Keratinocyte (primary cell): ENCODE results near the gene UGGT2.

Source experiments
- EZH2 ChIP-seq: IDR thresholded peaks from one replicate; pipeline ENCODE4 v1.6.1; 2012; ENCODE audit warnings: inconsistent platforms, mild to moderate bottlenecking, low read length, moderate library complexity
- TF ChIP-seq, protein P1 (sequence below), 3 experiments: IDR thresholded peaks in 1 of 3; conservative IDR thresholded peaks in 1 of 3; optimal IDR thresholded peaks in 1 of 3; 2 replicates in 2 of 3; 3 replicates in 1 of 3; pipeline versions ENCODE3 to v1.5.1; 2011; ENCODE audit warnings: low read length in 3 of 3, mild to moderate bottlenecking in 3 of 3, moderate library complexity in 2 of 3, control low read depth in 1 of 3, inconsistent platforms in 1 of 3; ENCODE audit not compliant: insufficient read depth in 2 of 3; ENCODE audit errors: extremely low read depth in 1 of 3

GRCh38 chr13:96020931-96021330 is 32.3 kb downstream of the UGGT2 start:
- TF ChIP-seq, protein P1, sequence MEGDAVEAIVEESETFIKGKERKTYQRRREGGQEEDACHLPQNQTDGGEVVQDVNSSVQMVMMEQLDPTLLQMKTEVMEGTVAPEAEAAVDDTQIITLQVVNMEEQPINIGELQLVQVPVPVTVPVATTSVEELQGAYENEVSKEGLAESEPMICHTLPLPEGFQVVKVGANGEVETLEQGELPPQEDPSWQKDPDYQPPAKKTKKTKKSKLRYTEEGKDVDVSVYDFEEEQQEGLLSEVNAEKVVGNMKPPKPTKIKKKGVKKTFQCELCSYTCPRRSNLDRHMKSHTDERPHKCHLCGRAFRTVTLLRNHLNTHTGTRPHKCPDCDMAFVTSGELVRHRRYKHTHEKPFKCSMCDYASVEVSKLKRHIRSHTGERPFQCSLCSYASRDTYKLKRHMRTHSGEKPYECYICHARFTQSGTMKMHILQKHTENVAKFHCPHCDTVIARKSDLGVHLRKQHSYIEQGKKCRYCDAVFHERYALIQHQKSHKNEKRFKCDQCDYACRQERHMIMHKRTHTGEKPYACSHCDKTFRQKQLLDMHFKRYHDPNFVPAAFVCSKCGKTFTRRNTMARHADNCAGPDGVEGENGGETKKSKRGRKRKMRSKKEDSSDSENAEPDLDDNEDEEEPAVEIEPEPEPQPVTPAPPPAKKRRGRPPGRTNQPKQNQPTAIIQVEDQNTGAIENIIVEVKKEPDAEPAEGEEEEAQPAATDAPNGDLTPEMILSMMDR (optimal IDR thresholded peaks at IDR 0.05 in 1 of 3, IDR thresholded peaks at IDR 0.05 in 1 of 3, conservative IDR thresholded peaks at IDR 0.05 in 1 of 3; ENCODE audit: extremely low read depth in 1 of 3, insufficient read depth in 2 of 3, low read length in 3 of 3): no peak
- TF ChIP-seq EZH2: no peak
